CD4-positive, CD25-positive, alpha-beta regulatory T cell (primary cell): Measurements from ENCODE around the gene SATB1. TPM values are rescaled to one million over a fixed set of nuclear protein-coding genes. Genes with fewer than 3 reads are reported as not detected.
"Not testable (repeated sequence)": the region's sequence is repeated elsewhere in the genome, so short reads cannot be mapped to it uniquely, and the experiment has no call there.

Experiments used
- ATAC-seq, 2 donors: fragments of 150-1000 bp; cut with Tn5 transposase; one replicate each; pipeline ENCODE4 v1.10.0; 2021; ENCODE audit warnings: low read depth in 2 of 2, moderate number of reproducible peaks in 2 of 2, moderate library complexity in 1 of 2
- DNase-seq, 3 donors: peaks; one replicate each; pipeline versions ENCODE4 v3.0.0 to v3.0.0-alpha.2; 2012 to 2022; ENCODE audit warnings: mixed read lengths in 1 of 3
- H3K27ac ChIP-seq: one replicate; pipeline ENCODE4 v1.7.0; 2013; ENCODE audit warnings: mild to moderate bottlenecking, low read length; ENCODE audit not compliant: insufficient read depth, poor library complexity, severe bottlenecking
- H3K27me3 ChIP-seq: one replicate; pipeline ENCODE4 v1.7.0; 2013; ENCODE audit warnings: low read length; ENCODE audit not compliant: control insufficient read depth, insufficient read depth
- H3K36me3 ChIP-seq: one replicate; pipeline ENCODE4 v1.7.0; 2013; ENCODE audit warnings: mild to moderate bottlenecking, low read length, moderate library complexity; ENCODE audit not compliant: control insufficient read depth, insufficient read depth
- H3K4me1 ChIP-seq: 2 replicates; pipeline ENCODE4 v1.7.0; 2013; ENCODE audit warnings: mild to moderate bottlenecking, low read length; ENCODE audit not compliant: insufficient read depth, control insufficient read depth, poor library complexity, severe bottlenecking
- H3K4me3 ChIP-seq: one replicate; pipeline ENCODE4 v1.7.0; 2013; ENCODE audit warnings: low read depth, mild to moderate bottlenecking, low read length, moderate library complexity
- H3K9me3 ChIP-seq, 2 experiments: 1 replicate in 1 of 2; 2 replicates in 1 of 2; pipeline ENCODE4 v1.7.0; 2013; ENCODE audit warnings: low read length in 2 of 2, mild to moderate bottlenecking in 1 of 2, moderate library complexity in 1 of 2; ENCODE audit not compliant: control insufficient read depth in 2 of 2
- H3K27ac Mint-ChIP-seq, 3 donors: one replicate each; pipeline ENCODE4 v1.8.0; 2020 to 2022; ENCODE audit warnings: mild to moderate bottlenecking in 3 of 3, mixed read lengths in 3 of 3, moderate library complexity in 2 of 3
- H3K27me3 Mint-ChIP-seq: one replicate; pipeline ENCODE4 v1.8.0; 2022; ENCODE audit warnings: mild to moderate bottlenecking, mixed read lengths
- H3K36me3 Mint-ChIP-seq: one replicate; pipeline ENCODE4 v1.8.0; 2020; ENCODE audit warnings: mixed read lengths
- H3K4me1 Mint-ChIP-seq, 4 donors: one replicate each; pipeline ENCODE4 v1.8.0; 2020 to 2022; ENCODE audit warnings: mixed read lengths in 4 of 4, mild to moderate bottlenecking in 1 of 4
- H3K4me3 Mint-ChIP-seq, 4 donors: one replicate each; pipeline ENCODE4 v1.8.0; 2020 to 2022; ENCODE audit warnings: mild to moderate bottlenecking in 4 of 4, mixed read lengths in 4 of 4, moderate library complexity in 3 of 4
- H3K9me3 Mint-ChIP-seq, 7 donors: one replicate each; pipeline ENCODE4 v1.8.0; 2020 to 2022; ENCODE audit warnings: mixed read lengths in 7 of 7, mild to moderate bottlenecking in 3 of 7, moderate library complexity in 2 of 7
- polyA plus RNA-seq, 4 donors: library from polyadenylated mRNA; unstranded; fragments of 300-500 nt; fragmentation: Illumina TruSeq; gene quantifications; one replicate each; pipeline ENCODE4 v1.2.3, GENCODE V29; 2021
- total RNA-seq: library from RNA; stranded (reverse); gene quantifications from one replicate; pipeline ENCODE4 v1.2.3, GENCODE V29; 2022

SATB1 gene
- 121 TPM for total RNA-seq
- 10 to 100 TPM; 31.8 to 75.9 (median 52.8) TPM for polyA plus RNA-seq

DNA sequence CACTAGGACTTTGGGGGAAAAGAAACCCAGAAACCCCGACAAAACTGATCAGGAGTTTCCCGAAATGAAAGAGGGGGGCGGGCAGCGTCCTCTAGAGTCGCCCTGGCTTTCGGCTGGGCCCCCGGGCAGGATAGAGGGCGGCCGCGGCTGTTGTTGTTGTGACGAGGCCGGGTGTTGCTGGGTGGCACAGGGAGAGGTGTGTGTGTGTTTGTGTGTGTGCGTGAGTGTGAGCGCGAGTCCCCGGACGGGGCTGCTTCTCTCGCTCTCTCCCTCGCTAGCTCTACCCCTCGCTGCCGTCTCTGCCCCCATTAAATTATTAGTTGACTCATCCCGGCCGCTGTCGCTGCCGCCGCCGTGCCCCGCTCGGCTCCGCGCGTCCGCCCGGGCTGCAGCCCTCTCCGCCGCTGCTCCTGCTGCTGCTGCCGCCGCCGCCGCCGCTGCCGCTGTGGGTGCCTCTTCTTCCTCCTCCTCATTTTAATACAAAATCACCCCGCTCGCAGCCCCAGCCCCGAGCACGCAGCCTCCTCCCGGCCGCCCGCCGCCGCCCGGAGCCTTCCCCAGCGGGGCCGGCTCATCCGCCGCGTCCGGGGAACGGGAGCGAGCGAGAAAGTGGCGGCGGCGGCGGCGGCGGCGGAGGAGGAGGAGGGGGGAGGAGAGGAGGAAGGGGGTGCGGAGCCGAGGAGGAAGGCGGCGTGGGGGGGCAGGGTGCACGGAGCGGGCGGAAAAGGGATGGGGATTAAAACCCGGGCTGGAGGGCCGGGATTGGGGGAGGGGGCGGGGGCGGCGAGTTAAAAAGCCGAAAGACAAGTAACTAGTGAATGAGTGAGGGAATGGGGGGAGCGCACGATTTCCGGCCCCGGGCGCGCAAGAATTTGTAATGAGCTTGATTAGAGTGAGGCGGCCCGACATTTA lies at the start of gene SATB1:
Gene SATB1 (minus strand): TSS at position 611 of the 912 bp plus-strand sequence. CDS start 4,372 bp downstream, outside the sequence.
- Histone ChIP-seq H3K27me3 (peaks cover 3% of the 10 kb centered on the region), H3K4me3 (peak within 1 kb of the TSS; percentile 93), H3K4me1 (peaks cover 55% of the 10 kb centered on the region), H3K36me3 (peaks cover 6% of the 10 kb centered on the region), H3K27ac (peak within 1 kb of the TSS; percentile 79), H3K9me3 (no peaks in the 10 kb centered on the region)
- Mint-ChIP-seq H3K27me3 (peaks cover 31% of the 10 kb centered on the region), H3K27ac (peak within 1 kb of the TSS; percentile 93 to 100 (median 95)), H3K9me3 (peaks cover 0 to 2% (median 0%) of the 10 kb centered on the region in 7 donors), H3K4me3 (peak within 1 kb of the TSS; percentile 92 to 98 (median 94)), H3K36me3 (peaks cover 9% of the 10 kb centered on the region), H3K4me1 (peaks cover 25 to 72% (median 52%) of the 10 kb centered on the region in 4 donors)
- ATAC-seq, result peak; percentile 50 to 52
- DNase-seq, result peak; percentile 53 to 77 (median 65)

DNA sequence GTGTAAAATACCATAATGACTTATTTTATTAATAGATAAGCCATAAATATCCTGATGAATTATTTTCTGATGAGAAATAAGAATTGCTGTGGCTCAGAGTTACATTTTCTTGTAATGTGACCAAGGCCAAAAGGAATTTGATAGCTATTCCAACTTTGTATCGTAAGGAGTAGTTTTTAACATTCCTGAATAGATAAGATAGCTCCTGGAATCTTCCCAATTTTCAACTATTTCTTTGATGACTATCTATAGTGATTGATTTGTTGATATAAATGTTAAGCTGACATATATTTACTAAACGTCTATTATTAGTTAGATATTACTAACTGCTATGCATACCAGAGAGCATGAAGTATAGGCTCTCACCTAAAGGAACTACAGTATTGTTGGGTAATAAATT lies 49.1 kb upstream of the SATB1 start:
- no peaks in the 10 kb centered on the region for H3K9me3 ChIP-seq
- no peak overlapping the region for H3K27ac Mint-ChIP-seq
- no peaks in the 10 kb centered on the region for H3K27me3 Mint-ChIP-seq
- H3K36me3 ChIP-seq, result no peaks in the 10 kb centered on the region
- no peaks in the 10 kb centered on the region for H3K27me3 ChIP-seq
- DNase-seq (no peak), ATAC-seq (no peak)
- no peak overlapping the region for H3K27ac ChIP-seq
- H3K36me3 Mint-ChIP-seq, result peaks cover 6% of the 10 kb centered on the region
- H3K4me1 ChIP-seq, result no peaks in the 10 kb centered on the region
- H3K9me3 Mint-ChIP-seq, result peaks cover 0 to 2% (median 0%) of the 10 kb centered on the region in 7 donors
- H3K4me1 Mint-ChIP-seq, result no peaks in the 10 kb centered on the region
- no peak overlapping the region for H3K4me3 ChIP-seq
- no peak overlapping the region for H3K4me3 Mint-ChIP-seq

DNA sequence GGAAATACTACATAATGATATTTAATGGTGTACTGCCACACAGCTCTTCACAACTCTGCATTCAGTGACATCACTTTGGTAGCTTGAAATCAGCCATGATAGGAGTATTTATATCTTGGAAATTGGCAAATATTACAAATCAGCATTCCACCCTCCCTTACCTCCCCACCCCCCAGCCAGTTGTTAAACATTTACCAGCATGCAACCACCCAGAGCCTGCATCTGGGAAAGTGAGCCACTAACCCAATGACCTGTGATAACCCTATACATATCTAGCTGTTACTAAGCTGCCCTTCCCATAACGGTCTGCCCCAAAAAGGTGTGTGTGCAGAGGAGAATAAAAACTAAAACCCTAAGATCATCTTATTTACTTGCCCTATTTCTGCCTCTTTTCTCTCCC lies 44.6 kb upstream of the SATB1 start:
- H3K36me3 Mint-ChIP-seq, result peaks cover 28% of the 10 kb centered on the region
- Histone ChIP-seq H3K27me3 (no peaks in the 10 kb centered on the region), H3K4me1 (no peaks in the 10 kb centered on the region), H3K36me3 (no peaks in the 10 kb centered on the region), H3K9me3 (no peaks in the 10 kb centered on the region), H3K27ac (no peak overlapping the region), H3K4me3 (no peak overlapping the region)
- ATAC-seq (no peak), DNase-seq (no peak)
- H3K27ac Mint-ChIP-seq, result no peak overlapping the region
- H3K4me1 Mint-ChIP-seq, result no peaks in the 10 kb centered on the region
- no peak overlapping the region for H3K4me3 Mint-ChIP-seq
- H3K27me3 Mint-ChIP-seq, result no peaks in the 10 kb centered on the region
- peaks cover 0 to 5% (median 0%) of the 10 kb centered on the region in 7 donors for H3K9me3 Mint-ChIP-seq

DNA sequence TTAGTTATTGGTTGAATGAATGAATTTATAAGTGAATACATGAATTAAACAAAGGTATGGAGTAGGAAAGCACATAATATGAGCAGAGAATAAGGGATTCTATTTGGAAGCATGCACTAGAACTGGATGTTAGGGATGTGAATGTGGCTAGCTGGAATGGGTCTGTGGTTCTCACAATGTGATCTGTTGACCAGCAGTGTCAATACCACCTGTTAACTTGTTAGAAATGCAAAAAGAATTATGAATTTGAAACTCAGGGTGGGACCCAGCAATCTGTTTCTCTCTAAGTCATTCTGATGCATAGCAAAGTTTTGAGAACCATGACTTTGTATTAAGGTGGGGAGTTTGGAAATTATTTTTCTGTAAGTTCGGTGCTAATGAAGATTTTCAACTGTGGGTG lies 41.0 kb upstream of the SATB1 start:
- Histone ChIP-seq H3K36me3 (no peaks in the 10 kb centered on the region), H3K4me3 (no peak overlapping the region), H3K27me3 (no peaks in the 10 kb centered on the region), H3K27ac (no peak overlapping the region), H3K9me3 (peaks cover 0 to 3% of the 10 kb centered on the region in 2 experiments), H3K4me1 (no peaks in the 10 kb centered on the region)
- DNase-seq, result no peak
- H3K4me3 Mint-ChIP-seq, result no peak overlapping the region
- no peaks in the 10 kb centered on the region for H3K4me1 Mint-ChIP-seq
- ATAC-seq, result no peak
- peaks cover 36% of the 10 kb centered on the region for H3K36me3 Mint-ChIP-seq
- no peaks in the 10 kb centered on the region for H3K27me3 Mint-ChIP-seq
- peaks cover 0 to 6% (median 0%) of the 10 kb centered on the region in 7 donors for H3K9me3 Mint-ChIP-seq
- H3K27ac Mint-ChIP-seq, result no peak overlapping the region

GRCh38 chr3:18454766-18455165 lies 29.6 kb upstream of the SATB1 start:
- H3K27me3 Mint-ChIP-seq, result peaks cover 4% of the 10 kb centered on the region
- no peaks in the 10 kb centered on the region for H3K4me1 ChIP-seq
- H3K9me3 ChIP-seq, result no peaks in the 10 kb centered on the region
- H3K4me1 Mint-ChIP-seq, result peaks cover 0 to 25% (median 16%) of the 10 kb centered on the region in 4 donors
- H3K27ac ChIP-seq, result no peak overlapping the region
- no peak overlapping the region for H3K4me3 Mint-ChIP-seq
- H3K36me3 ChIP-seq, result no peaks in the 10 kb centered on the region
- no peak overlapping the region for H3K27ac Mint-ChIP-seq
- no peak for ATAC-seq
- peaks cover 9% of the 10 kb centered on the region for H3K36me3 Mint-ChIP-seq
- peaks cover 0 to 4% (median 1%) of the 10 kb centered on the region in 7 donors for H3K9me3 Mint-ChIP-seq
- DNase-seq, result no peak
- H3K27me3 ChIP-seq, result no peaks in the 10 kb centered on the region
- H3K4me3 ChIP-seq, result no peak overlapping the region

DNA sequence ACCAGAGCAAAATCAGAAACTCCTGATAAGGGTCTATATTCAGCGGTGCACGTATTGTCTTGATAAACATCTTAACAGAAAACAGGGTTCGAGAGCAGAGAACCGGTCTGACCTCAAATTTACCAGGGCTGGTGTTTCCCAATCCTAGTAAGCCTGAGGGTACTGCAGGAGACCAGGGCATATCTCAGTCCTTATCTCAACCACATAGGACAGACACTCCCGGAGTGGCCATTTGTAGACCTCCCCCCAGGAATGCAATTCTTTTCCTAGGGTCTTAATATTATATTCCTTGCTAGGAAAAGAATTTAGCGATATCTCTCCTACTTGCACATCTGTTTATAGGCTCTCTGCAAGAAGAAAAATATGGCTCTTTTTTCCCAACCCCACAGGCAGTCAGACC lies 24.5 kb upstream of the SATB1 start:
- H3K4me3 ChIP-seq, DNase-seq, H3K4me1 ChIP-seq, ATAC-seq, H3K9me3 ChIP-seq, H3K36me3 ChIP-seq, H3K27me3 ChIP-seq, H3K27ac Mint-ChIP-seq, H3K27ac ChIP-seq: not testable (repeated sequence)
- peaks cover 0 to 18% (median 7%) of the 10 kb centered on the region in 7 donors for H3K9me3 Mint-ChIP-seq
- H3K27me3 Mint-ChIP-seq, result peaks cover 31% of the 10 kb centered on the region
- H3K4me3 Mint-ChIP-seq, result peak overlapping the region in 1 of 4 donors; percentile 13
- peaks cover 12% of the 10 kb centered on the region for H3K36me3 Mint-ChIP-seq
- peaks cover 4 to 35% (median 13%) of the 10 kb centered on the region in 4 donors for H3K4me1 Mint-ChIP-seq

- ATAC-seq, result no peak
- Mint-ChIP-seq H3K36me3 (peaks cover 12% of the 10 kb centered on the region), H3K27me3 (peaks cover 47% of the 10 kb centered on the region), H3K4me1 (peaks cover 4 to 45% (median 17%) of the 10 kb centered on the region in 4 donors), H3K27ac (peak overlapping the region in 2 of 3 donors; percentile 7 to 91), H3K9me3 (peaks cover 0 to 14% (median 6%) of the 10 kb centered on the region in 7 donors), H3K4me3 (peak overlapping the region in 1 of 4 donors; percentile 54)
- Histone ChIP-seq H3K4me3 (no peak overlapping the region), H3K9me3 (peaks cover 0 to 9% of the 10 kb centered on the region in 2 experiments), H3K4me1 (peaks cover 22% of the 10 kb centered on the region), H3K27me3 (peaks cover 14% of the 10 kb centered on the region), H3K36me3 (no peaks in the 10 kb centered on the region), H3K27ac (no peak overlapping the region)
- no peak for DNase-seq
Observed at GRCh38 chr3:18447720-18448119, 22.6 kb upstream of the SATB1 start.
